ENCODE measurements around the gene GLTP.

The GLTP gene

GRCh38 chr12:109840305-109841074 is 39.9 kb downstream of the GLTP start:
- no peak for DNase-seq

- no peak for DNase-seq
These were observed 40.9 kb downstream of the GLTP start for GRCh38 chr12:109839444-109839843.

GRCh38 chr12:109836916-109837315 is 43.4 kb downstream of the GLTP start:
- DNase-seq = no peak

- no peak for DNase-seq
These were observed 44.5 kb downstream of the GLTP start for GRCh38 chr12:109835827-109836226.

GRCh38 chr12:109833307-109834189 is 46.8 kb downstream of the GLTP start, which contains the start of gene TRPV4:
TRPV4 (minus strand) TSS chr12:109833398; CDS start chr12:109814796, 18,602 bp downstream.
- no peak for DNase-seq

GRCh38 chr12:109832541-109833306 is 47.6 kb downstream of the GLTP start:
- no peak for DNase-seq

GRCh38 chr12:109831929-109832328 is 48.4 kb downstream of the GLTP start:
- DNase-seq = no peak

GRCh38 chr12:109831365-109831764 is 49.0 kb downstream of the GLTP start:
- DNase-seq = no peak

GRCh38 chr12:109830718-109831117 is 49.6 kb downstream of the GLTP start:
- no peak for DNase-seq

- DNase-seq = no peak
These were observed 50.1 kb downstream of the GLTP start for GRCh38 chr12:109830267-109830666.

- no peak for DNase-seq
These were observed 50.7 kb downstream of the GLTP start for GRCh38 chr12:109829667-109830066.

GRCh38 chr12:109828754-109829511 is 51.4 kb downstream of the GLTP start:
- DNase-seq = no peak

- DNase-seq = no peak
These were observed 52.5 kb downstream of the GLTP start for GRCh38 chr12:109827566-109828550.

- no peak for DNase-seq
These were observed 53.3 kb downstream of the GLTP start for GRCh38 chr12:109827080-109827479.

- no peak for DNase-seq
These were observed 55.6 kb downstream of the GLTP start for GRCh38 chr12:109824731-109825130.

- DNase-seq = no peak
These were observed 57.4 kb downstream of the GLTP start for GRCh38 chr12:109822951-109823411.

- DNase-seq = no peak
These were observed 57.9 kb downstream of the GLTP start for GRCh38 chr12:109822416-109822815.

- DNase-seq = no peak
These were observed 58.4 kb downstream of the GLTP start for GRCh38 chr12:109821968-109822367.

GRCh38 chr12:109820816-109821381 is 59.4 kb downstream of the GLTP start:
- DNase-seq = no peak

GRCh38 chr12:109818905-109819500 is 61.3 kb downstream of the GLTP start:
- no peak for DNase-seq

Data from OCI-M1 (cell line).